ENCODE measurements around the gene GNG8.

Gene GNG8

DNA sequence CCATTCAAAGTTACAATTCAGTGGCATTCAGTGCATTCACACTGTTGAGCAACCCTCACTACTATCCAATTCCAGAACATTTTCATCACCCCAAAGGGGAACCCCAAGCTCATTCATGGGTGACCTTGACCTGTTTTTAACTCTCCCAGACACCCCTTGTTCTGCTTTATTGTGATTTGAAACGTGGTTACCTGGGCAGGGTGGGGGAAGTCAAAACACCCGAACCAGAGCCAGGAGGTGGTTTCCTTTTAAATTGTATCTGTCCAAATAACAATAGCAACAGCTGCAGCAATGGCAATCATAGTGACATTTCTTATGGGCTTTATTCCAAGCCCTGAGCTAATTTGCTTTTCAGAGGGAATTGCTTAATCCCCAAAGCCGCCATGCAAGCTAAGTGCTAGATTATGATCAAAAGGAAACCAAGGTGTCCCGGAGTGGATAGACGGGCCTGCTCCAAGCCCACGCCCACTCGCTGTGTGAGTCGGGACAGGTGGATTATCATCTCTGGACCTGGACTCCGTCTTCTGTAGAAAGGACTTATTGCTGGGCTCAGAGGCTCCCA lies 17.3 kb downstream of the GNG8 start:
- DNase-seq (ENCODE audit: low read depth, low spot score): no peak

DNA sequence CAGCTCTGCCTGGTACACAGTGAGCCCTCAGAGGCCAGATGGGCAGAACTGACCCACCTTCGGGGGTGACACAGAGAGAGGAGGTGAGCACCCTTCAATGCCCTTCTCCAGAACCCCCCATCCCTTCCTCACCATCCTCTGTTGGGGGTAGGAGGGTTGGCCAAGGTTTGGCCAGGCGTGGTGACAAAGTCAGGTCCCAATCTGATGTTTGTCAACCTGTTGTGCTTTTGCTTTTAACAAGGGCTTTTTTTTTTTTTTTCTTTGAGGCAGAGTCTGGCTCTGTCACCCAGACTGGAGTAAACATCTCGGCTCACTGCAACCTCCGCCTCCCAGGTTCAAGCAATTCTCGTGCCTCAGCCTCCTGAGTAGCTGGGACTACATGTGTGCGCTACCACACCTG lies 18.4 kb downstream of the GNG8 start:
- DNase-seq (ENCODE audit: low read depth, low spot score): no peak

DNA sequence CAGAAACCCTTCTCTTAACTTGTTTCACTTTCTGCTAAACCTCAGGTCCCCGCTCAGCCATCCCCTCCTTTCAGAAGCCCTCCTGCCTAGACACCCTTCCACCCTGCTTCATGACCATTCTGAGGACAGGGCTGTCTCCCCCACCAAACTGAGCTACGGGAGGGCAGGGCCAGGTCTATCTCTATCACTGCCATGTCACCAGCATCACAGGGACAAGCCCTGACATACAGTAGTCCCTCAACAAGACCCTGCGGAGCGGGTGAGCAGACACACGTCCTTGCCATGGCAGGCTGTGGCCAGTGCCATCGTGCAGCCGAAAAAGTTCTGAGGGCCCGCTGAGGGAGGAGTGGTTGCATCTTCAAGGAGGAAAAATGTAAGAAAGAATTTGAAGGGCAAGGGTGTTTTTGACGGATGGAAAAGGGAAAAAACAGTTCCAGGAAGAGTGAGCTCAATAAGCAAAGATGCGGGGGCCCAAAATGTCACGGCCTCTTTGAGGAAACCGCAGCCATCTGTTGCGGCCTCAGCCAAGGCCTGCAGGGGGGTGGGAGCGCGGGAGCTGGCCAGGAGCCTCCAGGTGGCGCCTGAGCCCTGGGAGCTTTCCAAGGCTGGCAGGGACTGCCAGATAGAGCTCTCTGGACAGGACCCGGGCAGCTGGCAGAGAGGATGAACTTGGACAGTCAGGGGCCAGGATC lies 19.2 kb downstream of the GNG8 start:
- DNase-seq (ENCODE audit: low read depth, low spot score): no peak

DNA sequence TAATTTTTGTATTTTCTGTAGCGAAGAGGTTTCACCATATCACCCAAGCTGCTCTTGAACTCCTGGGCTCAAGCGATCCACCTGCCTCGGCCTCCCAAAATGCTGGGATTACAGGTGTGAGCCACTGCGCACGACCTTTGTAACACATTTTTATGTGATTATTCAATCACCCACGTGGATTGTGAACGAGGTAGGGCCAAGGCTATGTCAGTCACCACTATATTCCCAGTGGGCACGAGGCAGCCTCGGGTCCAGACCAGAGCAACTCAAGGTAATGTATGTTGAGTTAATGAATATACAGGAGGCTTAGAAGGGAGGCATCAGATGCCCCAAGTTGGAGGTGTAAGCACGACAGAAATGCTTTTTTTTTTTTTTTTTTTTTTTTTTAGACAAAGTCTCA lies 20.0 kb downstream of the GNG8 start:
- DNase-seq (ENCODE audit: low read depth, low spot score): no peak

DNA sequence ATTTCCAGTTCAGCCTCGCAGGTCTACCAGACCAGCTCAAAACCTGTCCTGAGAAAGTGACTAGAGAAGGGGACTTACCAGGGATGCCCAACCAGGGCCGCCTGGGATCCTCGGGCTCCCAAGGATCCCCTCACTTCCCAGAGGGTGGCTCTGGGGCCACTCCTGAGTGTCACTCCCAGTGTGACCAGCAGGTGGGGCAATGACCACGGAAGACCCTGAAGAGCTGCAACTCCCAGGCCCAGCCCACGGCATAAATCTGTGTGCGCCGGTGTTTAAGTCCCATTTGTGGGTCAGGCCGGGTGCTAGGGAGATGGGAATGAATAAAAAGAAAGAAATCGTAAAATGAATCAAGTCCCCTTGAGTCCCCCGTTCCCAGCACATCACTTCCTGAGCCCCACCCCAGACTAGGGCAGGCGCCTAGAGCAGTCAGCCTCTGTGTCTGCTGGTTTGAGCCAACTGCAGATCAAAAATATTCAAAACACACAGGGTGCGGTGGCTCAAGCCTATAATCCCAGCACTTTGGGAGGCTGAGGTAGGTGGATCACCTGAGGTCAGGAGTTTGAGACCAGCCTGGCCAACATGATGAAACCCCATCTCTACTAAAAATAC lies 21.8 kb downstream of the GNG8 start:
- DNase-seq (ENCODE audit: low read depth, low spot score): no peak

DNA sequence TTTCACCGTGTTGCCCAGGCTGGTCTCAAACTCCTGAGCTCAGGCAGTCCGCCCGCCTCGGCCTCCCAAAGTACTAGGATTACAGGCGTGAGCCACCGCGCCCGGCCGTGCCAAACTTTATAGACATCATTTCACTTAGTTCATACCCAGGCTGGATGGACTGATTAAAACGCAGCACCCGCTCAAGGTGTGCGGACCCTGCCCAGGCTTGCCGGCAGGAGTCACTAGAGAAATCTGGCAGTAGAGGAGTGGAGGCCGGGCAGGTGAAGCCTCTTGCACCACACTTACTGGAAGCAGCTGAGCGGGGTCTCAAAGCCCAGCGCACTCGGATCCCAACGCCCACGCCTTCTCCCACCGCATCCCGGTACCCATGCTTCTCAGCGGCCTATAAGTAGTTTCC lies 22.5 kb downstream of the GNG8 start:
- DNase-seq (ENCODE audit: low read depth, low spot score): no peak

DNA sequence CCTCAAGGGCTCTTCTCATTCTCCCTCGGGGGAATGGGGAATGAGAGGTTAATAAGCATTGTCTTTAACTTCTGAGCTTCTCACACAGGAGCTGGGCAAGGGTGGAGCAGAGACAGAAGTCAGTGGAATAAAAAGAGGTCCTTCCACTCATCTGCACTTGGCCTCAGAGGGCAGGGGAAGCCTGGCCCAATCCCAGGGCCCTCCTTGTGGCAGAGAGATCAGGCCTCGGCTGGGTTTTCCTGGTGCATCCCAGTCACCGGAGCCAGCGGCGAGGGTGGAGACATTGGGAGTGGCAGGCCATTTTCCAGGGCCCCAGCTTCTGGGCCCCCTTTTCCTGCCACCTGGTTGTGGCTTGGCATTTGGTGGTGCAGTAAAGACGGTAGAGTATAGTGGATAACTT lies 24.2 kb downstream of the GNG8 start:
- no peak for DNase-seq (ENCODE audit: low read depth, low spot score)

DNA sequence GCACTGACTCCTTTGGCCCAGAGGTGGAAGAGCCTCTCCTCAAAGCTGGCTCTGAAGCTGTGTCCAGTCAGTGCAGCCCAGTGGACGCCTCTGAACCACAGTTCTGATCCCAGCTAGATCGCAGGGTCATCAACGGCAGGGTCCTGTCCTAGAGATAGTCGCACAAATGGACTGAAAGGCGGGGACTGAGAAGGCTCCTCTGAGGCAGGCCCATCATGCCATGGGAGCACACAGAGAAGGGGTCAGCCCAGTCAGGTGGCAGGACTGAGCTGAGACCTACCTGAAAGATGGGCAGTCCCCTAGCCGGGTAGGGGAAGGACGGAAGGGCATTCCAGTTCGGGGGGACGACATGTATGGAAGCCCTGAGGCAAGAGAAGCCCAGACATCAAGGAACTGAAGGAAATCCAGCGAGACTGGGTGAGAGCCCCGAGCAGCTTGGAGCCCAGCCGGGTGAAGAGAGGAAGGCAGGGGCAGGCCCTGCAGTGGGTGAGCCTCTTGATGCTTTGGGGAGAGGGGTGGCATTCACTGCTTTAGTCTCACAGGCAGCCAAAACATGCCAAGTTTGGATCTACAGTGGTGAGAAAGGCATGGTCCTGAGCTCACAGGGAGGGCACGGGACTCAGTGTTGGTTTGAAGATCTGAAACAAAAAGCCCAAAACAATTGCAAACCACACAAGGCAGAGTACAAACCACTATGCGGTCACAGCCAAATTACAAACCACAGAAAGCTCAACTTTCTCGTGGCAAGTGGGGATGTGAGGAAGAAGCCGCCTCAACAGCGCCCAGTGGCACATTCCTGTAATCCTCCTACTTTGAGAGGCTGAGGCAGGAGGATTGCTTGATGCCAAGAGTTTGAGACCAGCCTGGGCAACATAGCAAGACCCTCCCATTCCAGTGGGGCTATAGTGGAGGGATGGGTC lies 24.9 kb downstream of the GNG8 start:
- DNase-seq (ENCODE audit: low read depth, low spot score): no peak

DNA sequence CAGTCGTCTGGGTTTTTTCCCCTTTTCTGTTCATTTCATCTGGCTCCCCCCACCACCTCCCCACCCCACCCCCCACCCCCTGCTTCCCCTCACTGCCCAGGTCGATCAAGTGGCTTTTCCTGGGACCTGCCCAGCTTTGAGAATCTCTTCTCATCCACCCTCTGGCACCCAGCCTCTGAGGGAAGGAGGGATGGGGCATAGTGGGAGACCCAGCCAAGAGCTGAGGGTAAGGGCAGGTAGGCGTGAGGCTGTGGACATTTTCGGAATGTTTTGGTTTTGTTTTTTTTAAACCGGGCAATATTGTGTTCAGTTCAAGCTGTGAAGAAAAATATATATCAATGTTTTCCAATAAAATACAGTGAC lies 25.6 kb downstream of the GNG8 start:
- no peak for DNase-seq (ENCODE audit: low read depth, low spot score)

DNA sequence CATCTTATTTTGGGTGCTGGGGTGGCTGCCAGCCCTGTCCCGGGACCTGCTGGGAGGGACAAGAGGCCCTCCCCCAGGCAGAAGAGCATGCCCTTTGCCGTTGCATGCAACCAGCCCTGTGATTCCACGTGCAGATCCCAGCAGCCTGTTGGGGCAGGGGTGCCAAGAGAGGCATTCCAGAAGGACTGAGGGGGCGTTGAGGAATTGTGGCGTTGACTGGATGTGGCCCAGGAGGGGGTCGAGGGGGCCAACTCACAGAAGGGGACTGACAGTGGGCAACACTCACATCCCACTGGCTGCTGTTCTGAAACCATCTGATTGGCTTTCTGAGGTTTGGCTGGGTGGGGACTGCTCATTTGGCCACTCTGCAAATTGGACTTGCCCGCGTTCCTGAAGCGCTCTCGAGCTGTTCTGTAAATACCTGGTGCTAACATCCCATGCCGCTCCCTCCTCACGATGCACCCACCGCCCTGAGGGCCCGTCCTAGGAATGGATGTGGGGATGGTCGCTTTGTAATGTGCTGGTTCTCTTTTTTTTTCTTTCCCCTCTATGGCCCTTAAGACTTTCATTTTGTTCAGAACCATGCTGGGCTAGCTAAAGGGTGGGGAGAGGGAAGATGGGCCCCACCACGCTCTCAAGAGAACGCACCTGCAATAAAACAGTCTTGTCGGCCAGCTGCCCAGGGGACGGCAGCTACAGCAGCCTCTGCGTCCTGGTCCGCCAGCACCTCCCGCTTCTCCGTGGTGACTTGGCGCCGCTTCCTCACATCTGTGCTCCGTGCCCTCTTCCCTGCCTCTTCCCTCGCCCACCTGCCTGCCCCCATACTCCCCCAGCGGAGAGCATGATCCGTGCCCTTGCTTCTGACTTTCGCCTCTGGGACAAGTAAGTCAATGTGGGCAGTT lies 26.2 kb downstream of the GNG8 start:
- no peak for DNase-seq (ENCODE audit: low read depth, low spot score)

DNA sequence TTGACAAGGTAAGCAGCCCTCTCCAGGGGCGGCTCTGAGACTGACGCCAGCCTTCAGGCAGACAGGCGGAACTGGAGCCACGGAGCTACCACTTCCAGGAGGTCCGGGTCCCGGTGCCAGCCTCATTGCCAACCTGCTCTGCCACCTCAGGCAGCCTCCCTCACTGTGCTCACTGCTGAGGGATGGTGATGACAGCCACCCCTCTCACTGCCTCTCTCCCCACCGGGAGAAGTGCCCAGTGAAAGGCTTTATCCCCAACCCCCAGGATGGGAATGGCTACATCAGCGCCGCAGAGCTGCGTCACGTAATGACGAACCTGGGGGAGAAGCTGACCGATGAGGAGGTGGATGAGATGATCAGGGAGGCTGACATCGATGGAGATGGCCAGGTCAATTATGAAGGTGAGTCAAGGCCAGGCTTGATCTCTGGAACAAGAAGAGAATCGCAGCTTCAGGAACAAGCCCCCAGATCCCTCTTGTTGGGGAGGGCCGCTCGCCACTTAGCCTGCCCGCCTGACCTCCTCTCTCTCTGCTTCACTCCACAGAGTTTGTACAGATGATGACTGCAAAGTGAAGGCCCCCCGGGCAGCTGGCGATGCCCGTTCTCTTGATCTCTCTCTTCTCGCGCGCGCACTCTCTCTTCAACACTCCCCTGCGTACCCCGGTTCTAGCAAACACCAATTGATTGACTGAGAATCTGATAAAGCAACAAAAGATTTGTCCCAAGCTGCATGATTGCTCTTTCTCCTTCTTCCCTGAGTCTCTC lies 27.2 kb downstream of the GNG8 start:
- no peak for DNase-seq (ENCODE audit: low read depth, low spot score)

DNA sequence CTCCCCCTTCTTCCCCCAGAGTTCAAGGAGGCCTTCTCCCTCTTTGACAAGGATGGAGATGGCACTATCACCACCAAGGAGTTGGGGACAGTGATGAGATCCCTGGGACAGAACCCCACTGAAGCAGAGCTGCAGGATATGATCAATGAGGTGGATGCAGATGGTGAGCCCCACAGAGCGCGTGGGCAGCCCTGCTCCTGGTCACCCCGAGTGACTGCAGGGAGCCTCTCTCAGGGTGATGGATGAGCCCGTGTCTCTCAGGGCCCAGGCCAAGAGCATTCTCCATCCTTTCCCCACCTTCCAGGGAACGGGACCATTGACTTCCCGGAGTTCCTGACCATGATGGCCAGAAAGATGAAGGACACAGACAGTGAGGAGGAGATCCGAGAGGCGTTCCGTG lies 27.8 kb downstream of the GNG8 start:
- no peak for DNase-seq (ENCODE audit: low read depth, low spot score)

DNA sequence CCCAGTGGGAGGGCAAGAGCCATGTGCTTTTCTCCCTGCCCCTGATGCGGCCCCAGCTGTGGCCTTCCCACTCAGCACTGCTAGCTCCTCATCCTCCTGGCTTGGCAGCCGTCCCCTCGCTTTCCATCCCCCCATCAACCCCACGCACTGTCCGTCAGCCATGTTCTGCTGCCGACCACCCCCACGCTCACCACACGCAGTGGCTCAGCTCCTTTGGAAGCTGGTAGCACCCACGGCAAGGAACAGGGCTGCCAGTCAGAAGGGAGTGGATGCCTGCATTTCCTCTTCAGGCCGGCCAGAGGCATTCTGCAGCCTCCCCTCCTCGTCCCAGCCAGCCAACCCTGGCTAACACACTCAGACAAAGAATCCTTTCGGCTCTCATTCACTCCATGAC lies 28.6 kb downstream of the GNG8 start:
- DNase-seq (ENCODE audit: low read depth, low spot score): no peak

DNA sequence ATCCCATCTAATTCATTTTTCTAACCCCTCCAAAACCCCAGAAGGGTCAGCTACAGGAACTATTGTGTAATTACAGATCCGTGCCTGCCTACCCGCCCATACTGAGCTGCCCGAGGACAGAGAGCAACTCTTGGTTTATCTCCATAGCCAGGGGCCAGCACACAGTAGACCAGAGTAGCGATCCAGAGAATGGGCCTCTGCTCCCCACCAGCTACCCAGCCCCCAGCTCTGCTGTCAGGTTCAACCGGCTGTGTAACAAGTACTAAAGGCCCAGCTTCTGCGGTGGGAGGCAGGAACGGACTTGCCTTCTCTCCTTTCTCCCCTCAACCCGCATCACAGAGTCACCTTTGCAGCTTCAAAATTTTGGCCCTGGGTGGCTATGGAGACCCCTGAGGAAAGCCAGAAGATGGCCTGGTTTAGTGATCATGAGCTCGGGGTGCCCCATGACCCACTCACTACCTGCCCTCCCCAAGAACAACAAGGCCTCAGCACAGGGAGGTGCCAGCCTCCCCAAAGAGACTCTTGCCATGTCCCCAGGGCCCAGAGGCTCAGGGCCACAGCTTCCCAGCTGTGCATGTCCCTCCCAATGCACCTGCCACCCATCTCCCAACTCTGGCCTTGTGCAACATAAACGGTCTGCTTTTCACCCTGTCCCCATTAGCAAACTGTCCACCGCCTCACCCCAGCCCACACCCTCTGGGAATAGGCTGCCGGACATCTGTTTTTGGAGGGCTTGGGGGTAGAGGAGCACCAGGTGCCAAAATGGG lies 29.1 kb downstream of the GNG8 start:
- DNase-seq (ENCODE audit: low read depth, low spot score): no peak

DNA sequence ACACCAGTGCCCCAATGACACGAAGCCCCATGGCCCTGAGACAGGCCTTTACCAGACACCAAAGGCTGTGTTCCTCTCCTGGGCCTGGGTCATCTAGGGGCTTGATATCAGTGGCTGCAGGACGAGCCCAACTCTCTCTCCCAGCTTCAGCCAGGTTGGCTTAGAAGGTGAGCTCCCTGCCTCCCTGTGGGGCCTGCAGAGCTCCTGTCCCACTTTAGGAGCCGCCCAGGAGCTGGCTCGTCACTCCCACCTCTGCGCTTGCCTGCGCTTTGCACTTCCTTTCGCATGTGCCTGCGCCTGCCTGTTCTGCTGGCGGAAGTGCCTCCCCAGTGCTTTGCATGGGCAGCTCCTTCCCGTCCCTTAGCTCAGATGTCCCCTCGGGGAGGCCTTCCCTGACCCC lies 30.0 kb downstream of the GNG8 start:
- DNase-seq (ENCODE audit: low read depth, low spot score): no peak

DNA sequence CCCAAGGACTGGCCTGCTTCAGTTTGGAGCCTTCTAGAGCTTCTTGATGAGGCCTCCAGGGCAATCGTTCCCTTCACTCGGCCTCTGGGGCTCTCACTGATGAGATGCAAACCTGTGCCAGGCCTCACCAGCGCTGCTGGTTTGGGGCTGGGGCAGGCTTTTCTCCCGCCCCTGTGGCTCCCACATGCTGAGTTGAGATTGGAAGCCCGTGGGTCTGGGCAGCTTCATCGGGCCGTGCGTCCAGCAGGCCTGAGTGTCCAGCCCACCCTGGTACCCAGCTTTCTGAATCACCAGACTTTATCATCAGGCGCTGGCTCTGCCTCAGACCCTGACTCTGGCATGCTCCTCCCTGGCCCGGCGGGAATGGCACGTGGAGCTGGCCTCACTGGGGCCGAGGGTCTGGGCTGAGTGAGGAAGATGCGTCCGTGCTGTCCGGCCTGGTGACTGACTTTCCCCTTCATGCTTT lies 30.6 kb downstream of the GNG8 start:
- DNase-seq (ENCODE audit: low read depth, low spot score): no peak

DNA sequence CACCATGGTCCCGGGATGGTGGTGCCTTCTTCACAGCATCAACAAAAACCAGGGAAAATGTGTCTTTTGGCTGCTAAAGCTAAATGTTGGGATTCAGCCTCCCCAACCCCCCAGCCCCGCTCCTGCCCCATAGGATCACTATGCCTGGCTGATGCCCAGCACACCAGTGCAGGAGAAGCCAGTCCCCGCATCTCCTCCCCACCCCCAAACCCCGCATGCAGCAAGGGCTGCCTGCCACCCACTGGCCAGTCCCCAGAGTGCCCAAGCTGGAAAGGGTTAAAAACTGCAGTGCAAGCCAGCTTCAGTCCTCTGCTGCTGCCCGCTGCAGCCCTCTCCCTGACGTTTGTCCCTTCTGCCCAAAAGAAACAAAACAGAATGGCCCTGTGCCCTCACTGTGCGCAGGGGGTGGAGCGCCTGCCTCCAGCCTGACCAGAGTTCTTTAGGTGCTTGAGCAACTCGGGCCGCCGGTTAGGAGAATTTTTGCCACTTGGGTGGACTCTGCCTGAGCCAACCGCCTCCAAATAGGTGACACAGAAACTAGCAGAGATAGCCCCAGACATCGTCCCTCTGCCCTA lies 31.1 kb downstream of the GNG8 start:
- DNase-seq (ENCODE audit: low read depth, low spot score): no peak

DNA sequence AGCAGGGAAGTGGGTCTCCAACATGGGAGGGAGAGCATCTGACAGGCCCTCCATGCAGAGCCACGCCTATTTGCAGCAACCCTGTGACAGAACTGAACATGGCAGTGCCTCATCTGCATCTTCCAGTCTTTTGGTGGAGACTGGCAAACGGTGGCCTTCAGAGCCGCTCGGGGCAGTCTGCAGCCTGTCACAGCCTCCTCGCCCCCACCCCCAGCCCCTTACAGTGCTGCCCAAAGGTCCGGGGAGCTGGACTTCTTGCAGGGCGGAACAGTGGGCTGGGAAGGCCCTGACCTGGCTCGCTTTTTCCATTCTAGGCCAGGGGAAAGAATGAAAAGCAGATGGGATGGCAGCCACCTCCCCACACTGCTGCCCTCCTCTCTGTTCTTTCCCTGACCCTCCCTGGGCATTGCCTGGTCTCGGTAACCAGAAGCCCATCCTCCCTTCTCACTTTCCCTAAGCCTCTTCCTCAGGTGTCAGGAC lies 32.2 kb downstream of the GNG8 start:
- DNase-seq (ENCODE audit: low read depth, low spot score): no peak

DNA sequence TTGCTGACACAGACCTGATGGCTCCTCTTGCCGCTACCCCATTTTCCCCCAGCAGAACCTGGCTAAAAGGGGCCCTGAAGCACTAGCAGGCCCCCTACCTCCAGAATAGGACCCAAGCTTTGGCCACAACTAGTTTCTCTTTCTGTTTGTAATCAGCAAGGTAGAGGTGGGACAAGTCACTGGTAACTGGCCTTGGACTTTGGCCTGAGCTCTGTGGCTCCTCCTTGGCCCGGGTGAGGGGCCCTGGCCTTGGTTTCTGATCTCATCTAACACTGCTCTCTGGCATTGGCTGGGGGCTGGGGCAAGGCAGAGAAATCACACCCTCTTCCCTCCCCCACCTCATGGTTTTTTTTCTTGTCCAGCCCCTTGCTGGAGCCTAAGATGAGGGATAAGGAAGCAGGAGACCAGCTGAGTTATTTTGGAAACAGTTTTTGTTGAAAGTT lies 32.8 kb downstream of the GNG8 start:
- no peak for DNase-seq (ENCODE audit: low read depth, low spot score)

Measured in iPS DF 19.7 (cell line).